ENCODE data around the gene CMSS1.

The CMSS1 gene

GRCh38 chr3:100149130-100149529 is 331.5 kb downstream of the CMSS1 start:
- DNase-seq (ENCODE audit: extremely low spot score, insufficient read length, low read depth) (no peak), FAIRE-seq (no peak)

DNA sequence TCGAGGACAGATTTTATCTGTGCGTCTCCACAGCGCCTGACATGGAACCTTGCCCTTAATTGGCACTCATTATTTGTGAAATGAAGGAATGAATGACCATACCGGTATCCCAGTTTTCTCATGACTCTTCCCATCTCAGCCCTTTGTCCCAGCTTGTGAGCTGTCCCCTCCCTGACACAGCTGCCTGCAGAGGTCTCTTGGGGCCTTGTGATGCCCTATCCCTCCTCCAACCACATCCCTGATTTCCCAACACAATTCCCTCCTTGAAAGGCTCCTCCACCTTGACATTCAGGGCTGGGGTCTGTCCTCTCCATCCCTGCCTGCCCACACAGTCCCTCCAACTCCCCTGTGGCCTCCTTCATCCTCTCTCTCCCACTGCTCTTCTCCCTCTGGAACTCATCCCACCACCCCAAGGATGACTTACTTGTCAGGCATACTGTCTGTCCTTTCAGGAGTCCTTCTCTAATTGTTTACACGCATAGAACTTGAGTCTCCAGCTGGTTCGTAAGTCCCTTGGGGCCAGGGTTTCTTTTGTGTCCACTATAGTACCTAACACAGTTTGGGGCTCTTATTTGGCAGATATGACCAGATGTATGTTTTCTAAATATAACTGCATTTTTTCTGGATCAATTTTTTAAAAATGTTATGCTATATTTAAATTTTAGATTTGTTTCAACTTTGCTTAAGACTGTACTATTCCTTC is 332.2 kb downstream of the CMSS1 start:
- DNase-seq (ENCODE audit: extremely low spot score, insufficient read length, low read depth): no peak
- no peak for FAIRE-seq

GRCh38 chr3:100150473-100150872 is 332.8 kb downstream of the CMSS1 start:
- DNase-seq (ENCODE audit: extremely low spot score, insufficient read length, low read depth) (no peak), FAIRE-seq (no peak)

GRCh38 chr3:100151024-100151707 is 333.5 kb downstream of the CMSS1 start:
- DNase-seq (ENCODE audit: extremely low spot score, insufficient read length, low read depth) (no peak), FAIRE-seq (no peak)

- FAIRE-seq: no peak
- no peak for DNase-seq (ENCODE audit: extremely low spot score, insufficient read length, low read depth)
Measured at GRCh38 chr3:100154171-100154570, 336.5 kb downstream of the CMSS1 start.

DNA sequence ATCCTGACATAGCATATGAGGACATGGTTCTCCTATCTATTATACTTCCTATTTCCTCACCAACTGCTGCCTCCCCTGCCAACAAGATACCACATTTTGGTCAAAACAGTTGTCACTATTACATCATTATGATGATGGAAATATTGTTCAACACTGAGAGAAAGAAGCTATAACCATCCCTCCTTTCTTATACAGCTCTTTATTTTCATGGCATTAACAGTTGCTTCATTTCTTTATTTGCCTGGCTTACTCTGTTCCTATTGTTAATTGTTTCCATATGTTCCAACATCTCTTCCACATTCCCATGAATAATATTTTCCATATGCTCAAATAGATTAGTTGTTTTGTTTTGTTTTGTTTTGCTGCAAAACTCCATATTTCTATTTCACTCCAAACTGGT is 337.5 kb downstream of the CMSS1 start:
- no peak for DNase-seq (ENCODE audit: extremely low spot score, insufficient read length, low read depth)
- no peak for FAIRE-seq

GRCh38 chr3:100155590-100155989 is 337.9 kb downstream of the CMSS1 start:
- no peak for DNase-seq (ENCODE audit: extremely low spot score, insufficient read length, low read depth)
- no peak for FAIRE-seq

GRCh38 chr3:100157685-100158084 is 340.0 kb downstream of the CMSS1 start:
- FAIRE-seq (no peak), DNase-seq (ENCODE audit: extremely low spot score, insufficient read length, low read depth) (no peak)

DNA sequence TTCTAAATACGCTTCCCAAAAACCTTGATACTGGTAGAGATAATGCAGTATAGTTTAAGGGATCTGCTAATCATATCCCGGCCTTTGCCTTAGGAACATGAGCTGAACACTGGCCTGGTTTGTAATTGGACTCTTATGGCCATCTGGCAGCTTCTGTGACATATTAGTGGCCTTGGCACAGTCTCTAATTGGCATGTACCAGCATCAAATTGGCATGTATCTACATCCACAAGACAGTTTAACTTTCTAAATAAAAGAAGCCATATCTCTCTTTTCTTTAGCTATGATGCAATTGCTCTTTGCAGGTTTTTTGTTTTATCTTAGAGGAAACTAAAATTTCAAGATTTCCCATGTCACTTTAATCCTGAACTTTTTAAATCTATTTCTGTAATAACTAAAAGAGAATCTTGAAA is 341.3 kb downstream of the CMSS1 start:
- DNase-seq (ENCODE audit: extremely low spot score, insufficient read length, low read depth) (no peak), FAIRE-seq (no peak)

DNA sequence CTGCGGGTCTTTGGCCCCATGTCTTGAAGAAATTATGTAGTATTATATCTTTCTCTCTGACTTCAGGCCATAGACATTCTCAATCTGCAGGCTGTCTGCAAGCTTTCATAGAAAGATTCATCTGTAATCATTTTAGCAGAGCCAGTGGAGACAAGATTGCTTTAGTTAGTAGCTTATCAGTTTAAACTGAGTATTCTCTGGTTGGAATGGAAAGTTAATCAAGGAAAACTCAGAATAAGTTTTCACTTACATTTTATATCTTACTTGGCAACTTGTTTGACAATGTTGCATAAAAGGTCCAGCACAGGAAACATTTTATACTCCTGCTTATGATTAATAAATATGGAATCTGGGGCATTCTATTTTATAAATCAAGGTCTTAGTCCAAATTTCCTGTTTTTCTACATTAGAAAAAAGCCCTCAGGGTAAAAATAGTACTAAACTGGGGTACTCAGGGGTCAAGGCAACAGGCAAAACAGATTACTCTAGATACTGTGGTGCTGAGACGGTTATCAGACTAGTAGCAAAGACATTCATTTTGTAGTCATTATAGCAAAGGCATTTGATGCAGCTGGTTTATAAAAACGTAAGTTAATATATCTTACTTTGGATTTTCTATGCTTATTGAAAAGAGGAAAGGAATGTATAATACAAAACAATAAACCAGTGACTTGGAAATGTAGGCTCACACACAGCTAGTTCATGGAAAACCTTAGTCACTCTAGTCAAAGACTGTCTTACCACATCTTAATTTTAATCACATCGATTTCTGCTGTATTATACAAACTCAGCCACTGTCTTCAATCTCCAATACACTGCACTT is 341.9 kb downstream of the CMSS1 start:
- no peak for FAIRE-seq

DNA sequence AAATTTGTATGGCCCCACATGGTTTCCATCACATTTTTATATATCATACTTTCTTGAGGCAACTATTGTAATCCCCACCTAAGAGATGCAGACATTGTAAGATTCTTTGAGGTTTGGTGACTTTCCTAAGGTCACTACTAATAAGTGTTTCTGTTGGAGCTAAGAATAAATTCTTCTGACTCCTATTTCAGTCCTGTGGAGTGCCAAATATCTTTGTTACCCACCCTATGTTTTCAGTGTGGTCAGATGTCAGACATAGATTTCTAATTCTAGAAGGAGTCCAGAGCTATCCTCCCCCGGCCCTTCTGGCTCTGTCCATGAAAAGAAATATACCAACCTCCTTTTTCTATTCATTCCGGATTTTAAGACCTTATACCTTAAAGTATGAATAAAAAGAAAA is 342.9 kb downstream of the CMSS1 start:
- no peak for DNase-seq (ENCODE audit: extremely low spot score, insufficient read length, low read depth)
- FAIRE-seq: no peak

More for the DNA sequence above, 341.9 kb downstream of the CMSS1 start:
- DNase-seq (ENCODE audit: extremely low spot score, insufficient read length, low read depth): no peak

DNA sequence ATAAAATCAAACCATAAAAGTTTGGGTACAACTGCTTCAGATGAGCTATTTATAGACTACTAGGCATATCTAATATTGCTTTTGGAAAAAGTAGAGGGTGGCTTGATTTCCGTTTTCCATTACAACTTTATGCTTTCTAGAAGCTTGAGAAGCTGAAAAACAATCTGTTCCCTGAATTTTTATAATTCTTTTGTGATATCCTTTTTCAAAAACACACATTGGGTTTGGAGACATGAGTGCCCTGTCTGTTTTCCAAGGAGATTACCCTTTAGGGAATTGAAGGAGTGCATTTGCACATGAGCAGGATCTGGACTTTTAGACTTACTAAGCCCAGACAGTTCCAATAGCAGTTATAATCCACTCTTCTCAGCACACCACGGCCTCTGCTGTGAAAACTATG is 346.1 kb downstream of the CMSS1 start:
- no peak for DNase-seq (ENCODE audit: extremely low spot score, insufficient read length, low read depth)

DNA sequence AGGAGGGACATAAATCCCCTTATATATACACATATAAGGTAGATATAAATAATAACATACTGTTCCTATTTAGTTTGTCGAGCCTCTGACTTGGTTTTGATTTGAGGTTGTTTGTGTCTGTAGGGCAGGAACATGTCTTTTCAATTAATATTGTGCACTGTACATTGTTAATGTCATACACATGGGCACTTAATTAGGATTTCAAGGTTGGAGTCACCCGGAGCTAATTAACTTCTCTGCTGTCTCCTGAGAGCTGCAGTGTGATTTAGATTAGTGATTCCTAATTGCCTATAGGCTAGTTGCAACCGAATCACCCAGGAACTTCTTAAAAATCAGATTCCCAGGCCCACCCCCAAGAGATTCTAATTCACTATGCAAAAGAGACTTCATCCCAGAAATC is 347.1 kb downstream of the CMSS1 start:
- DNase-seq (ENCODE audit: extremely low spot score, insufficient read length, low read depth) (no peak), FAIRE-seq (no peak)

More for the DNA sequence above, 346.1 kb downstream of the CMSS1 start:
- FAIRE-seq: no peak

DNA sequence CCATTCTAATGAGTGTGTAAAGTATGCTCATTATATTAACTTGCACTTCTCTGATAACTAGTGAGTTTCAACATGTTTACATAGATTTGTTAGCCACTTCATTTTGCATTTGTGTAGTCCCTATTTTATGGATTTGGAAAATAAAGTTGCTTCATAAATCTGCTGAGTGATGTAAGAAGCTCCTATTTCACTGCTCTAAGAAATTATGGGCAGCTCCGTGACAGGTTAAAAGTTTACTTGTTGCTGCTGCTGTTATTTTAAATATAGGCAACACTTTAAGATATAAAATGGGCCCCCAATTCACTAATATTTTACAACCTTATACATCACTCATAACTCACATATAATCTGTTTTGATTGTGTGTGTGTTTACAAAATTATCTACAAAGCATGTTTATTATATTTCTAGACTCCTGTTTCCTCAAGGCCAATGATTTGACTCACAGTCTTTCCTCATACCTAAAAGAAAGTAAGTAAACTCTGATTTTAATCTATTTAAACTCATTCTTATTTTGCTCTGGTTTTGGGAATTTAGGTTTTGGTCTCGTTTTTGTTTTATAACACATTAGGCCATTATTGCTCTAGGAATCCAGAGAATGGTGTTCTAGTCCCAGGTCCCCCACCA is 348.4 kb downstream of the CMSS1 start:
- no peak for DNase-seq (ENCODE audit: extremely low spot score, insufficient read length, low read depth)

GRCh38 chr3:100169201-100169920 is 351.7 kb downstream of the CMSS1 start:
- DNase-seq (ENCODE audit: extremely low spot score, insufficient read length, low read depth): no peak
- no peak for FAIRE-seq

More for the DNA sequence above, 348.4 kb downstream of the CMSS1 start:
- FAIRE-seq: no peak

GRCh38 chr3:100170486-100170885 is 352.8 kb downstream of the CMSS1 start:
- FAIRE-seq (no peak), DNase-seq (ENCODE audit: extremely low spot score, insufficient read length, low read depth) (no peak)

DNA sequence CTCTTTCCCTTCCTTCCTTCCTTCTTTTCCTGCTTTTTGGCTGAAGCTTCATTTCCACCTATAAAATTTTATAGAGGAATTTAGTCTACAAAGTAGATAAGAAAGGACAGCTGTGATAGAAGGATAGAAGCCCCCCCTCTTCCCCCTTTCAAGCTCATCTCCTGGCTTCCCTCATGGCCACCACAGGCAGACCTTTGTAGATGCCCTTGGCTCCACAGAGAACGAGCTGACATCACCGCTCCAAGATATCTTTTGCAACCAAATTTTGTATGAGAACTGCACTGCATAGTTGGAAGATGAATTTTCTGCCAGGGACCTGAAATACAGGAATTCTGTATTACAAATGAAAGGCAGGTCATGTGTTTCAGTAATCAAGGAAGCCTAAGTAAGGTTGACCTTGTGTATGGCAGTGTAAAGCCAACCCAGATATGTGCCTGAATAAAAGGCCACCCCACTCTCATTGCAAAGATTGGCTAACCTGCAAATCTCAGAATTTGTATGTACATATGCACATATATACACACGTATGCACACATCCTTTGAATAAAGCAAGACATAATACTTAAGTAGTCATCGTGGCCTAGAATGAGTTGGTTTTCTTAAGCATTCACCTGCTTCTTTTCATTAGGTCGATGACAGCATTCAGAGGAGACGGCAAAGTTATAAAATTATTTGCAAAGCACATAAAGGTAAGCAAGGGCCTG is 353.7 kb downstream of the CMSS1 start:
- no peak for FAIRE-seq

DNA sequence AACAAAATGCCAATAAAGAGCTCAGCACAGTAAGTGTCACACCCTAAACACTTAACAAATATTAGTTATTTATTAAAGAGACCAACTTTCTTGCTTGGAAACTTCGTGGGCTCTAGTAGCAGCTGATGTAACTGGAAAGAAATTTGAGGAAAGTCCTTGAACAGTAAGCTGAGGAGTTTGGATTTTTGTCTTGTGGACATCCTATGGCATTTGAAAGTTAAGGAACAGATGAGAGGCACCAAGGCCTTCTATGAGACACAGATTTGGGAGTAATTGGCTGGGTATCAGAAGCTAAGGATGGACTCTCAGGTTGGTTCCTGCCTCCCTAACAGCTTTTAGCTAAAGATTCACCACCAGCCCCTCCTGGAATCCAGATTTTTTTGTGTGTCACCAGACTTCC is 356.3 kb downstream of the CMSS1 start:
- DNase-seq (ENCODE audit: extremely low spot score, insufficient read length, low read depth) (no peak), FAIRE-seq (no peak)

More for the DNA sequence above, 353.7 kb downstream of the CMSS1 start:
- DNase-seq (ENCODE audit: extremely low spot score, insufficient read length, low read depth): no peak

DNA sequence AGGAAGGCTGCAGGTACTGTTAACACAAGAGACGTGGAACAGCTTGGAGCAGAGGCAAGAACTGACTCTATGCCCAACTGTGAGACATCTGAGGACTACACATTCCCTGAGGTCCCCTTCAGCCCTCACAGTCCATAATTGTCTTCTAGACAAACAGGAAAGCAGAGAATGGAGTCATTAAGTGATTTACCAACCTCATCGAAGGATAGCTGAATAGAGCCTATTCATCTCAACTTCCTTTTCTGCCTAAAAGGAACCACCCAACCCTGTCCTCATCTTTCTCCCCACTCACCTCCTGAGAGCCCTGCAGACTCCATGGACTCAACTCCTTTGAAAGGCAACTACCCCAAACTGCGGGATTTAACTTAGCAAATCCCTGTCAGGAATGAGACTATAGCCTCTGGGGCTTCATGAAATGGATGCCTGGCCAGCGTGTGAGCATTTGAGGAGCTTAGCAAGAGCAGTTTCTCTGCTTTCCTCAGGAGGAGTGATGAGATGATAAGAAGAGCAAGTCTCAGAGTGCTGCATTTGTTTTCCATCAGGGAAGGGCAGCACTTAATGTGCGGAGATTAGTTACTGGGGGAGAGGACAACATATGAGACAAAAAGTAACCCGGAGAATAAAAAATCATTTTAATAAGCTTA is 358.1 kb downstream of the CMSS1 start:
- DNase-seq (ENCODE audit: extremely low spot score, insufficient read length, low read depth) (no peak), FAIRE-seq (no peak)

All from GM18507 (cell line).